ENCODE data around the gene PANX1. TPM values are rescaled to one million over a fixed set of nuclear protein-coding genes. Genes with fewer than 3 reads are reported as not detected.

The PANX1 gene
- total RNA-seq, 1 experiment from 2014 or later, result 37.5 TPM

- no peak overlapping the region for H3K27ac ChIP-seq (ENCODE audit: insufficient read length, low read depth, low read length)
- no peak overlapping the region for H2BK120ac ChIP-seq (ENCODE audit: low read depth, low read length, poor library complexity, severe bottlenecking)
These were observed 7.7 kb upstream of the PANX1 start for GRCh38 chr11:94120946-94121345.

More at GRCh38 chr11:94120946-94121345, 7.7 kb upstream of the PANX1 start:
- H3K56ac ChIP-seq (ENCODE audit: insufficient read length, low read depth, low read length), result no peak overlapping the region
- Mint-ChIP-seq H3K27ac (peak overlapping the region in 2 of 3 experiments; percentile 1 to 95; a peak in 4 of 7 replicates), H3K4me1 (peaks cover 44% of the 10 kb centered on the region in 2 experiments), H3K36me3 (ENCODE audit: insufficient read depth in 1 of 3, low read depth in 3 of 3) (peaks cover 21 to 46% (median 34%) of the 10 kb centered on the region in 3 experiments), H3K4me3 (peak overlapping the region in 1 of 2 experiments; percentile 31; a peak in 1 of 5 replicates), H3K27me3 (ENCODE audit: low read depth) (peaks cover 30% of the 10 kb centered on the region), H3K9me3 (peaks cover 14 to 33% of the 10 kb centered on the region in 2 experiments; a peak in 4 of 5 replicates)
- H4K91ac ChIP-seq (ENCODE audit: insufficient read length, low read depth, low read length), result no peak overlapping the region
- no peak overlapping the region for H2AFZ ChIP-seq (ENCODE audit: low read length)
- H2AK5ac ChIP-seq (ENCODE audit: insufficient read length, low read length), result no peak overlapping the region
- H2BK15ac ChIP-seq (ENCODE audit: low read depth, low read length), result no peak overlapping the region
- no peak overlapping the region for H3K4ac ChIP-seq (ENCODE audit: low read depth, low read length)
- H2BK5ac ChIP-seq (ENCODE audit: insufficient read length, low read length), result no peak overlapping the region
- H3K4me1 ChIP-seq (ENCODE audit: insufficient read depth, low read length), result peaks cover 5% of the 10 kb centered on the region; the same call in 1 of the 2 replicates
- no peak overlapping the region for H3K9ac ChIP-seq (ENCODE audit: extremely low read depth, insufficient read length, low read length)
- H3K27me3 ChIP-seq (ENCODE audit: insufficient read depth, low read length), result no peaks in the 10 kb centered on the region
- H3K14ac ChIP-seq (ENCODE audit: insufficient read depth, low read length), result peak overlapping the region; percentile 47; the same call in 1 of the 2 replicates
- H3T11ph ChIP-seq (ENCODE audit: low read length), result no peak overlapping the region
- no peak overlapping the region for H3K23ac ChIP-seq (ENCODE audit: insufficient read length, low read depth, low read length)
- no peaks in the 10 kb centered on the region for H3K9me3 ChIP-seq (ENCODE audit: control insufficient read depth, low read depth, low read length)
- H4K8ac ChIP-seq (replicated peaks; ENCODE audit: insufficient read length, low read depth, low read length), result no peak overlapping the region
- TF ChIP-seq, protein P1, sequence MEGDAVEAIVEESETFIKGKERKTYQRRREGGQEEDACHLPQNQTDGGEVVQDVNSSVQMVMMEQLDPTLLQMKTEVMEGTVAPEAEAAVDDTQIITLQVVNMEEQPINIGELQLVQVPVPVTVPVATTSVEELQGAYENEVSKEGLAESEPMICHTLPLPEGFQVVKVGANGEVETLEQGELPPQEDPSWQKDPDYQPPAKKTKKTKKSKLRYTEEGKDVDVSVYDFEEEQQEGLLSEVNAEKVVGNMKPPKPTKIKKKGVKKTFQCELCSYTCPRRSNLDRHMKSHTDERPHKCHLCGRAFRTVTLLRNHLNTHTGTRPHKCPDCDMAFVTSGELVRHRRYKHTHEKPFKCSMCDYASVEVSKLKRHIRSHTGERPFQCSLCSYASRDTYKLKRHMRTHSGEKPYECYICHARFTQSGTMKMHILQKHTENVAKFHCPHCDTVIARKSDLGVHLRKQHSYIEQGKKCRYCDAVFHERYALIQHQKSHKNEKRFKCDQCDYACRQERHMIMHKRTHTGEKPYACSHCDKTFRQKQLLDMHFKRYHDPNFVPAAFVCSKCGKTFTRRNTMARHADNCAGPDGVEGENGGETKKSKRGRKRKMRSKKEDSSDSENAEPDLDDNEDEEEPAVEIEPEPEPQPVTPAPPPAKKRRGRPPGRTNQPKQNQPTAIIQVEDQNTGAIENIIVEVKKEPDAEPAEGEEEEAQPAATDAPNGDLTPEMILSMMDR (conservative IDR thresholded peaks at IDR 0.05), result no peak
- H2BK12ac ChIP-seq (ENCODE audit: insufficient read length, low read depth, low read length), result no peak overlapping the region
- H3K18ac ChIP-seq (ENCODE audit: insufficient read length, low read depth, low read length), result no peak overlapping the region
- H4K20me1 ChIP-seq (ENCODE audit: control insufficient read depth, insufficient read depth, insufficient read length), result no peaks in the 10 kb centered on the region
- no peak for DNase-seq
- no peak overlapping the region for H3K4me2 ChIP-seq (ENCODE audit: insufficient read depth, insufficient read length, low read length)
- no peaks in the 10 kb centered on the region for H3K23me2 ChIP-seq (ENCODE audit: insufficient read length, low read depth, low read length, poor library complexity, severe bottlenecking)
- no CpG with 5 or more reads among the region's 6 CpGs for WGBS (ENCODE audit: extremely low coverage, insufficient read length, low lambda C conversion rate)
- no peak overlapping the region for H2BK20ac ChIP-seq (ENCODE audit: low read depth, low read length, poor library complexity, severe bottlenecking)
- no peaks in the 10 kb centered on the region for H3K79me2 ChIP-seq (ENCODE audit: insufficient read depth, low read length)
- H4K5ac ChIP-seq (ENCODE audit: insufficient read length, low read depth, low read length), result no peak overlapping the region
- no peaks in the 10 kb centered on the region for H3K79me1 ChIP-seq (ENCODE audit: insufficient read depth, low read depth, low read length, poor library complexity, severe bottlenecking)

Measured in H9 (cell line).